ENCODE data around the gene ELN. TPM values are rescaled to one million over a fixed set of nuclear protein-coding genes. Genes with fewer than 3 reads are reported as not detected.
A peak's percentile ranks its signal among the peaks of the same experiment; 100 is the strongest.

The ELN gene
- total and polyA plus RNA-seq, 9 of the 15 experiments (the other 6 are each of a cell fraction or from before 2014, with no cell fraction given), result 0.20 TPM; not detected in 8

DNA sequence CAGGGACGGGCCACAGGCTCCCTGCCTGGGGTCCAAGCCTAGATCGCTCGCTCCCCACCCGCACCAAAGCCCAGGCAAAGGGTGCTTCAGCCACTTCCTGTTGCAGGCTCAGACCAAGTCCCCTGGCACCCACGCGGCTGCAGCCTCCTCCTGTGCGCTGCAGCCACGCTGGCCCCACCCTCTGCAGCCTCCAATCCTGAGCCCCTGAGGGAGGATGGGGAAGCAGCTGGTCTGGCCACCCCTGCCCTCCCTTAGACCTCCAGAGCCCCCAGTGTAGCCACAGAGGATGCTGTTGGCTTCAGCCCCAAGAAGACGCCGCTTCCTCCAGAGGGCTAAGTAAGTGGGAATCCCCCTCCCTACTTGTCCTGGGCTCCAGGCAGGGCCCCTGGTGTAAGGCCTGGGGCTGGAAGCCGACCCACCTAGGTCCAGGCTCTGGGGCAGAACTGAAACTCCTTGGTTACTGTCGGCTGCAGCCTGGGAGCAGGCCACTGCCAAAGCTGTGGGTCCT, 65.0 kb downstream of the ELN start:
- DNase-seq (ENCODE audit: extremely low read depth in 1 of 4, low spot score in 3 of 4) (peak in 2 of 4 experiments; percentile 13 to 17), FAIRE-seq (no peak), ATAC-seq (no peak)
- peak overlapping the region in 1 of 2 experiments; percentile 75; a peak in 1 of 4 replicates for H3K9ac ChIP-seq (ENCODE audit: insufficient read depth in 1 of 2, low read depth in 2 of 2, low read length in 2 of 2)
- peaks cover 15 to 31% of the 10 kb centered on the region in 2 experiments for H3K4me1 ChIP-seq (replicated peaks in 1 of 2; ENCODE audit: control insufficient read depth in 2 of 2, insufficient read depth in 2 of 2, low read length in 2 of 2)
- ChIA-PET POLR2A (interaction anchor here (0.6 to 3.2 kb wide), 5 partner anchors 8 to 101 kb away, joined by 3 to 10 read pairs (median 4); partner anchors contain the start of gene LIMK1), CTCF (ENCODE audit: low intra/inter-chr PET ratio) (no interaction called here)
- H3K27me3 ChIP-seq (ENCODE audit: control insufficient read depth in 2 of 2, insufficient read depth in 2 of 2, low read length in 2 of 2), result no peaks in the 10 kb centered on the region
- no peaks in the 10 kb centered on the region for H3K9me1 ChIP-seq (ENCODE audit: control insufficient read depth, insufficient read depth, low read length)
- BruUV-seq (replicated peaks), result no TSS peak
- intact Hi-C loops (cut with micrococcal nuclease) (no loop called here), in situ Hi-C loops (cut with MboI) (no loop called here)
- H4K20me1 ChIP-seq (replicated peaks; ENCODE audit: control insufficient read depth, insufficient read depth, low read length), result peaks cover 13% of the 10 kb centered on the region; the same call in 1 of the 2 replicates
- 86% methylated on average over 12 of the region's 12 CpGs for WGBS (ENCODE audit: insufficient coverage, low coverage, missing lambda C conversion rate)
- TF ChIP-seq SMARCA4 (IDR thresholded peaks at IDR 0.05) (no peak), RBFOX2 (IDR thresholded peaks at IDR 0.05; ENCODE audit: low read depth, low read length) (peak; percentile 11; the same call in 1 of the 2 replicates), ZNF311 (CRISPR knock-in tag; IDR thresholded peaks at IDR 0.05) (no peak), L3MBTL2 (IDR thresholded peaks at IDR 0.05) (no peak)
- no peak overlapping the region for H3K4me3 ChIP-seq
- no peaks in the 10 kb centered on the region for H3K9me3 ChIP-seq (replicated peaks; ENCODE audit: control insufficient read depth, insufficient read depth, low read depth, low read length)
- peaks cover 34% of the 10 kb centered on the region; the same call in 2 of the 3 replicates for H3K36me3 ChIP-seq (ENCODE audit: control insufficient read depth, insufficient read depth, low read length)
- H3K27ac ChIP-seq (ENCODE audit: extremely low read depth, low read depth, low read length), result no peak overlapping the region
- H2AFZ ChIP-seq (ENCODE audit: low read depth, low read length), result no peak overlapping the region
- H3K79me2 ChIP-seq (ENCODE audit: control insufficient read depth, insufficient read depth, low read length), result 0 out of 3 replicates have a peak, but pooled peaks cover 3% of the 10 kb centered on the region
- H3K4me2 ChIP-seq (ENCODE audit: insufficient read depth, low read length), result no peak overlapping the region

DNA sequence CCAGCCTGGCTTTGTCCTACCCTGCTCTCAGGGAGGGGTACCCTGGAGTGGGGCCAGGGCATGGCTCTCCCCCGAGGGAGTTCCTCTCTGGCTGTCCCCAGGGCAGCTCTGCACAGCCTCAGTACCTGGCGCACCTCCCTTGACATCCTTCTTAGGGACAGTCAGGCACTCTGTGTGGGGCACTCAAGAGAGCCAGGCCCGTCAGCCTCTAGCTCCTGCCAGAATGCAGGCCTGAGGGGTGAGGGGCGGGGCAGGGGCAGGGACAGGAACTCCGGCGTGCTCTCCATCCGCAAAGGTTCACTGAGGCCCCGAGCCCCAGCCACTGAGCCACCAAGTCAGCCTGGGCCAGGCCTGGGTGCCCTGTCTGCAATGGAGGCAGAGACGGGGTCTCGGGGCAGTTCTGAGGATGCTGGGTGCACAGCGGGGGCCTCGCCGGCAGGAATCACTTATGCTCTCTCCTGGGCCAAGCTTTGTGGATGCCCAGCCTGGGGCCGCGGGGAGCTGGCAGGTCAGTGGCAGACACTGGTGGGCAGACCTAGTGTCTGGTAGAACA, 65.8 kb downstream of the ELN start:
- peak in 1 of 4 experiments; percentile 11 for DNase-seq (ENCODE audit: extremely low read depth in 1 of 4, low spot score in 3 of 4)
- BruUV-seq (replicated peaks), result no TSS peak
- H3K9me1 ChIP-seq (ENCODE audit: control insufficient read depth, insufficient read depth, low read length), result no peaks in the 10 kb centered on the region
- POLR2A ChIA-PET, result interaction anchor here (0.6 to 3.2 kb wide), 3 partner anchors 10 to 100 kb away, joined by 3 to 10 read pairs (median 4); partner anchors contain the start of gene LIMK1
- no peak overlapping the region for H2AFZ ChIP-seq (ENCODE audit: low read depth, low read length)
- H3K4me1 ChIP-seq (replicated peaks in 1 of 2; ENCODE audit: control insufficient read depth in 2 of 2, insufficient read depth in 2 of 2, low read length in 2 of 2), result peaks cover 15 to 31% of the 10 kb centered on the region in 2 experiments
- peaks cover 13% of the 10 kb centered on the region; the same call in 1 of the 2 replicates for H4K20me1 ChIP-seq (replicated peaks; ENCODE audit: control insufficient read depth, insufficient read depth, low read length)
- WGBS (ENCODE audit: insufficient coverage, low coverage, missing lambda C conversion rate), result 82% methylated on average over 10 of the region's 15 CpGs
- in situ Hi-C loops (cut with MboI) (no loop called here), intact Hi-C loops (cut with micrococcal nuclease) (no loop called here)
- no peaks in the 10 kb centered on the region for H3K27me3 ChIP-seq (ENCODE audit: control insufficient read depth in 2 of 2, insufficient read depth in 2 of 2, low read length in 2 of 2)
- H3K9ac ChIP-seq (ENCODE audit: insufficient read depth in 1 of 2, low read depth in 2 of 2, low read length in 2 of 2), result peak overlapping the region in 1 of 2 experiments; percentile 31; a peak in 1 of 4 replicates
- peak overlapping the region; percentile 45; the same call in 1 of the 3 replicates for H3K27ac ChIP-seq (ENCODE audit: extremely low read depth, low read depth, low read length)
- H3K9me3 ChIP-seq (replicated peaks; ENCODE audit: control insufficient read depth, insufficient read depth, low read depth, low read length), result no peaks in the 10 kb centered on the region
- no peak overlapping the region for H3K4me3 ChIP-seq
- CTCF ChIA-PET (ENCODE audit: low intra/inter-chr PET ratio), result no interaction called here
- 0 out of 3 replicates have a peak, but pooled peaks cover 3% of the 10 kb centered on the region for H3K79me2 ChIP-seq (ENCODE audit: control insufficient read depth, insufficient read depth, low read length)
- peak; percentile 9; the same call in 1 of the 3 replicates for ATAC-seq
- 0 out of 2 replicates have a peak overlapping the region, but pooled peaks have one; percentile 36 for H3K4me2 ChIP-seq (ENCODE audit: insufficient read depth, low read length)
- peaks cover 34% of the 10 kb centered on the region; the same call in 2 of the 3 replicates for H3K36me3 ChIP-seq (ENCODE audit: control insufficient read depth, insufficient read depth, low read length)
- FAIRE-seq, result no peak
- TF ChIP-seq RBFOX2 (IDR thresholded peaks at IDR 0.05; ENCODE audit: low read depth, low read length) (peak; percentile 32; the same call in 1 of the 2 replicates), OTX1 (CRISPR knock-in tag; IDR thresholded peaks at IDR 0.05) (no peak)
